ENCODE measurements around the gene HAO1.
"Not testable (repeated sequence)": the region's sequence is repeated elsewhere in the genome, so short reads cannot be mapped to it uniquely, and the experiment has no call there.

Gene HAO1

GRCh38 chr20:7975851-7976414 lies 35.7 kb upstream of the HAO1 start:
- no peak overlapping the region for H3K4me3 ChIP-seq (ENCODE audit: low read depth, low read length)
- no peak for TF ChIP-seq CTCF (IDR thresholded peaks at IDR 0.05; ENCODE audit: low read depth, low read length)

DNA sequence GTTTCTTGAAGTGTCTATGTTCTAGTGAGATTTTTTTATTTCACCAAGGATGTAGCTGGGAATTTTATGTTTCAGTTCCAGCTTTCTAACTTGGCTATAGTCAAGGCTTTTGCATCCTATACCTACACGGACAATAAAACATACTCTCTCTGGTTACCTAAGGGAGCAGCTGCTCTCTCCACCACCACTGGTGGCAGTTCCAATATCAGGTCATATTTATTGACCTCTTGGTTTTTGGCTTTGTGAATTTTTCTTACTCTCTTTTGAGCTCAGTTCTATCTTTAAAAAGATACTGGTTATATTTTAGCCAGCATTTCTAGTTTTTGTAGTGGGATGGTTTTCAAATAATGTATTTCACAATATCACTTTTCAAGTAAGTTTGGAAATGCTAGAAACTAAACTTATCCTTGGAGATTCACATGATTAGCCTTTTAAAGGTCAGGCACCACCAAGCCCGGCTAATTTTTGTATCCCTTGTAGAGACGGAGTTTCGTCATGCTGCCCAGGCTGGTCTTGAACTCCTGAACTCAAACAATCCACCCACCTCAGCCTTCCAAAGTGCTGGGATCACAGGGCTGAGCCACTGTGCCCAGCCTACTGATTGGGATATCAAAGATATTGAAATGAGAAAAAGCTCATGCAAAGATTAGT lies 34.7 kb upstream of the HAO1 start:
- no peak overlapping the region for H3K4me3 ChIP-seq (ENCODE audit: low read depth, low read length)
- TF ChIP-seq CTCF (IDR thresholded peaks at IDR 0.05; ENCODE audit: low read depth, low read length), result no peak

- TF ChIP-seq CTCF (IDR thresholded peaks at IDR 0.05; ENCODE audit: low read depth, low read length), result no peak
- H3K4me3 ChIP-seq (ENCODE audit: low read depth, low read length), result no peak overlapping the region
Observed at GRCh38 chr20:7971536-7972280, 31.4 kb upstream of the HAO1 start.

DNA sequence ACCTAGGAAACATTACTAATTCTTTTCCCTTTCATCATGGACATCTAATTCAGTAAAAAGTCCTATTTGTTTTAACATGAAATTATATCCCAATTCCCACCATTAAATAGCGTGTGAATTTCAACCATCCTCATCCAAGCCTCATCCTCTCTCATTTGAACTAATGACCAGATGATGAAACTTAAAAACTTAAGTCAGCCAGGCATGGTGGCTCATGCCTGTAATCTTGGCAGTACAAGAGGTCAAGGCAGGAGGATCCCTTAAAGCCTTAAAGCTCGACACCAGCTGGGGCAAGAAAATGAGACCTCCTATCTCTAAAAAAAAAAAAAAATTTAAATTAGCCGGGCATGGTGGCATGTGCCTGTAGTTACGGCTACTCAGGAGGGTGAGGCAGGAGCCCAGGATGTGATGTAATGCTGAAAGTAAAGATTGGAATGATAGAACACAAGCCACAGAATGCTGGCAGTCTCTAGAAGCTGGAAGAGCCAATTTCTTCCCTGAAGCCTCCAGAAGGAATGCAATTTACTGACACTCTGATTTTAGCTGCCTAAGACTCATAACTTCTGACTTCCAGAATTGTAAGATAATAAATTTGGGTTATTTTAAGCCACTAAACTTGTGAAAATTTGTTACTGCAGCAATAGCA lies 27.1 kb upstream of the HAO1 start:
- H3K4me3 ChIP-seq (ENCODE audit: low read depth, low read length), result no peak overlapping the region
- TF ChIP-seq CTCF (IDR thresholded peaks at IDR 0.05; ENCODE audit: low read depth, low read length), result no peak

- no peak for TF ChIP-seq CTCF (IDR thresholded peaks at IDR 0.05; ENCODE audit: low read depth, low read length)
- no peak overlapping the region for H3K4me3 ChIP-seq (ENCODE audit: low read depth, low read length)
Observed at GRCh38 chr20:7966176-7966575, 25.9 kb upstream of the HAO1 start.

- no peak for TF ChIP-seq CTCF (IDR thresholded peaks at IDR 0.05; ENCODE audit: low read depth, low read length)
- no peak overlapping the region for H3K4me3 ChIP-seq (ENCODE audit: low read depth, low read length)
Observed at GRCh38 chr20:7959484-7959883, 19.2 kb upstream of the HAO1 start.

GRCh38 chr20:7956561-7956960 lies 16.3 kb upstream of the HAO1 start:
- H3K4me3 ChIP-seq (ENCODE audit: low read depth, low read length), result not testable (repeated sequence)
